Measurements from ENCODE around the gene SEPTIN12.

SEPTIN12 gene

DNA sequence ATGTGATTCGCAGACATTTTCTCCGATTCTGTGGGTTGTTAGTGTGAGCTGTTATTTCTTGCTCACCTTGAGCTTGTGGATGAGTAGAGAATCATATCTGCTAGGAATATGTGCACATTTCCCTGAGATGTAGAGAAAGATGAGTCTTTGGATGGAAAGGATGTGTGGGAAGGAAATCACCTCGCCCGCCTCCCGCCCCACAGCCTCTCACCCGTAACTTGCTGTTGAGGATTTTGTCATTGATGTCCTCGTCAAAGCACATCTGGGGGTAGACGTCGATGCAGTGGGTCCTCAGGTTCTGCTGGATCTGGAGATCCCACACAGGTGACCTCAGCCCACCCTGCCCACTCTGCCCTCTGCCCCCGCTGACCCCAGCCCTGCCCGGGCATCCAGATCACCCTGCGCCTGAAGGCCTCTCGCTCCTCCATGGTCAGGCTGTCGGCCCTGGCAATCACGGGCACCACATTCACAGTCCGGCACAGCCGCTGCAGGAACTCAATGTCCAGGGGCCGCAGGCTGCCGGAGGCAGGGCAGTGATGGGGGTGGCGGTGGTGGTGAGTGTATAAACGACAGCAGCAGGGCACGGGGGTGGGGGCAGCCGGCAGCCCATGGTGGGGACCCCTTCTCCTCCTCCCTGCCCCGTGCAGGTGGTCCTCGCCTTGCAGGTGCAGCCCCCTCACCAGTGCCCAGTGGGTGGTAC, 4.7 kb downstream of the SEPTIN12 start:
- no peak for DNase-seq

- peak; percentile 24 for DNase-seq
Measured at GRCh38 chr16:4780235-4780634, 7.9 kb downstream of the SEPTIN12 start.

DNA sequence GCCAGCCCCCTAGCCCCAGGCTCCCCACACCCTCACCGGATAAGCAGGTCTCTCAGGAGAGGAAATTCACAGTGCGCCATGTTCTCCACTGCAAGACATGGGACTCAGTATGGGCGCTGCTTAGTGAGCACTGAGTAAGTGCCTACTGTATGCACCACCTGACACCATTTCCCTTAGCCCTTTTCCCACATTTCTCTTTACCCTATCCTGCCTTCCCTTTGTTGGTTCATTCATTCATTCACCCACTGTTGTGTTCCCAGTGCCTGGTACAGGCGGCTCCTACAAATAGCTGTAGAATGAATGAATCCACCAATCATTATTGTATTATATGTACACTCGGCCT, 10.1 kb downstream of the SEPTIN12 start:
- DNase-seq, result no peak

GRCh38 chr16:4777339-4778049, 10.7 kb downstream of the SEPTIN12 start:
- DNase-seq, result no peak

DNA sequence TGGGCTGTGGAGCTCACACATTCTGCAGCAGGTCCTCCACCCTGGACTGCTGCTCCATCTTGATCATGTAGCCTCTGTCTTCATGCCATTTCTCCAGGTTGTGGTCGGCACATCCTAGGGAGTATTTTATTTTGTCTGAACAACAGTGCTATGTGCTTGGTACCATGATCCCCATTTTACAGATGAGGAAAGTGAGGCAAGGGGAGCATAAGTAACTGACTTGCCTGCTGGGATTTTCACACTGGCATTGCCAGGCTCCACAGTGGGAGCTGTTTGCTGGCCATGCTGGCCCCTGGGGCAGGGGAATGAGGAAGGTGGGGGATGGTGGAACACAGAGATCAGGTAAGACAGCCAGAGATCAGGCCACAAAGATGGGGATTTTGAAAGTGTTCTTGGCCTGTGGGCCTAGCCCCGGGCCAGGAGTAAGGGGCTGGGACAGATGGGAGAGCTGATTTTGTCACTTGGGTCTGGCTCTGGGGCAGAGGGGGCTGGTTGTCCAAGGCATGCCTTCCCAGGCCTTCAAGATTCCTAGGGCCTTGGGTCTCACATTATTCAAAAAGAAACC, 11.9 kb downstream of the SEPTIN12 start:
- no peak for DNase-seq

GRCh38 chr16:4775005-4775404, 13.1 kb downstream of the SEPTIN12 start:
- no peak for DNase-seq

DNA sequence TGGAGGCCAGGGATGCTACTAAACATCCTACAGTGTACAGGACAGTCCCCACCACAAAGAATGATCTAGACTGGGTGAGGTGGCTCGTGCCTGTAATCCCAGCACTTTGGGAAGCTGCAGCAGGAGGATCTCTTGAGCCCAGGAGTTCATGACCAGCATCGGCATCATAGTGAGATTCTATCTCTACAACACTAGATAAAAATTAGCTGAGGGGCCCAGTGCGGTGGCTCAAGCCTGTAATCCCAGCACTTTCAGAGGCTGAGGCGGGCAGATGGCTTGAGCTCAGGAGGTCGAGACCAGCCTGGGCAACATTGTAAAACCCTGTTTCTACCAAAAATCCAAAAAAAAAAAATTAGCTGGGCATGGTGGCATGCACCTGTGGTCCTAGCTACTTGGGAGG, 15.8 kb downstream of the SEPTIN12 start:
- no peak for DNase-seq

GRCh38 chr16:4771646-4772045, 16.5 kb downstream of the SEPTIN12 start:
- DNase-seq, result no peak

GRCh38 chr16:4769306-4769638, 18.9 kb downstream of the SEPTIN12 start:
- DNase-seq, result no peak

DNA sequence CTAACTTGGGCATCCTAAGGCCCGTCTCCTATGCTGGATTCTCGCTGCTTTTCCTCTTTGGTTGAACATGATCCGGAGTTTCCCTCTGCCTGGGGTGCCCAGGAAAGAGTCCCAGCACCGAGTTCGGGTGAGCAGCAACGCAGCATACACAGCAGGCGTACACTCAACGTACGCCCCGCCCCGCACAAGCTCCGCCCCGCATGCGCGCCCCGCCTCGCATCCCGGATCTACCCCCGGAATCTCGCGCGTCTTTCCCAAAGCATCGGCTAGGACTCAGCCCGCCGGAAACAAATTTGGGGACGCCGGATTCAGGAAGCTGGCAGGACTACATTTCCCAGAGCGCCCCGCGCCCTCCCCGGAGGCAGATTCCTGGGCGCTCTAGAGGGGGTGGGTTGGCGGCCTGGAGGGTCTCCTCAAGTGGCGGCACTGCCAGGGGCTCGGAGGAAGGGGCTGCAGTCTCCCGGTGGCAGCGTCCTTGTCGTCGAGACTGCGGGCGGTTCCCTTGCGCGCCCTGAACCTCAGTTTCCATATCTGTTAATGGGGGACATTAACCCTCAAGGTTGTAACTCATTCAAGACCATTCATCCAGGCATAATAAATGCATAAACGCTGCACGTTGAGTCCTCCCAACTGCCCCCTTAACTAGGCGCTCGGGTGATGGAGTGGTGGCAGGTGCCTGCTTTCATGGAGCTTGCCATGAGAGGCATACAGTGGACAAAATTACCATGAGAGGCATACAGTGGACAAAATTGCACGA, 19.4 kb downstream of the SEPTIN12 start:
- peak; percentile 96 for DNase-seq

GRCh38 chr16:4767872-4768548, 20.1 kb downstream of the SEPTIN12 start:
- DNase-seq, result no peak

GRCh38 chr16:4766875-4767628, 21.1 kb downstream of the SEPTIN12 start, which contains the start of gene ZNF500:
ZNF500 (minus strand) TSS chr16:4767162; CDS start chr16:4765978, 1,184 bp downstream.
- DNase-seq, result peak; percentile 89

DNA sequence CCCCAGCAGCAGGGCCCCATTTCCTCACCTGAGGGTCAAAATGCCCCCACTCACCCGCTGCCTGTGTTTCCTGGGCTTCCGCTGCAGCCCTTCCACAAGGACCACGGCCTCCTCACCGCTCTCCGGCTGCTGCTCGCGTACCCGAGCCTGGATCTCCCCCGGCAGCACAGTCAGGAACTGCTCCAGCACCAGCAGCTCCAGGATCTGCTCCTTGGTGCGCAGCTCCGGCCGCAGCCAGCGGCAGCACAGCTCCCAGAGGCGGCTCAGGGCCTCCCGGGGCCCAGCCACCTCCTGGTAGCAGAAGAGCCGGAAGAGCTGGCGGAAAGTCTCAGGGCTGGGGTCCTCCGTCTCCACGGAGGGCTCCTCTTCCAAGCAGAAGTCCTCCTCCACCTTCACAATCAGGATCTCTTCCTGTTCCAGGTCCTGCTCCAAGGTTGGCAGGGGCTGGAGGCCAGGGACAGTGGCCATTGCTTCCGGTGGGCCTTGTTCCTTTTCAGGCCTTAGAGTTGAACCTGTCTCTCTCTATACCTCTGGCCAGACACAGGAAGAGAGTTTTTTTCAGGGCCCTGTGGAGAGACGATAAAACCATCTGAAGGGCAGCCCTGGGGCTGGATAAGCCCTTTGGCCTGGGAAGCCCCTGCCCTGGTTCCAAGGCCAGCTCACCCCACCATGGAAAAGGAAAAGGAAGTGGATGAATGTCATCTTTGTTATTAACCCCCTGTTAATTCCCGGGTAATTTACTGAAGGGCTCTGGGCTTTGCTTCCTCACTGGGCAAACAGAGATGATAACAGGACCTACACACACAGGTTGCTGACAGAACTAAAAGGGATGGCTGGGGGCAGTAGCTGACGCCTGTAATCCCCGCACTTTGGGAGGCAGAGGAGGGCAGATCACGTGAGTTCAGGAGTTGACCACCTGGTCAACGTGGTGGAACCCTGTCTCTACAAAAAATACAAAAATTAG, 22.4 kb downstream of the SEPTIN12 start:
- no peak for DNase-seq

DNA sequence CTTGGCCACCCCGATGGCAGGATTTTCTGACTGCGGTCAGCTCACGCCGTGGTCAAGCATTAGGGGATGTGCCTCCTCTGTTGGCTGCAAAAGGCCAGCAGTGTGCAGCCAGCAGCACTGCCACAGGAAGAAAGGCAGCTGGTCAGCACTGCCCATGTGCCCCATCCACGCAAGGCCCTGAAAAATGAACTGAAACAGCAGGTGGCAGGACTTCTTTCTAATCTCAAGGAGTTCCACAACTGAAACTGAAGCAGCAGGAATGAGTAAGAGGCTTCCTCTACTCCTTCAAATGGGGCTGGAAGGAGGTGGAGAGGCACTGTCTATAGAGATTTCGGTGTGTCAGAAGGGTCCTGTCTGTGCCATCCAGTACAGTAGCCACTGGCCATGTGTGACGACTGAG, 24.4 kb downstream of the SEPTIN12 start:
- no peak for DNase-seq

DNA sequence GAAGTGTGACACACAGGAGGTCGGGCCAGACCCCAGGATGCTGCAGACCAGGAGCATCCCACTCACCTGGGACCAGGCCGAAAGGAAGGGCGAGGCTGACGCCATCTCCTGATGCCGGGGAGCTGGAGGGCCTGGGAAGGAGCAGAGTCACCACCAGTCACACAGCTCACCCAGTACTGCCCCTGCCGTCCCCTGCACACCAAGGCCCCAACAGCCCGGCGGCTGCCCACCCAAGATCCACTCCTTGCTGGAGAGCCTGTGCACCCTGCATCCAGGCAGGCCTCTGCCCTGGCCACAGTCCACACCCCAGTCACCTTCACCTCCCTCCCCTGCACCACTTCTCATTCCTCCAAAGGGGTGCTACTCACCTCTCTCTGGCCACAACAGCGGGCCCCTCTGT, 25.9 kb downstream of the SEPTIN12 start:
- DNase-seq, result no peak

- DNase-seq, result no peak
Measured at GRCh38 chr16:4760221-4760910, 27.8 kb downstream of the SEPTIN12 start.

- no peak for DNase-seq
Measured at GRCh38 chr16:4755687-4756086, 32.5 kb downstream of the SEPTIN12 start.

- DNase-seq, result no peak
Measured at GRCh38 chr16:4754865-4755264, 33.3 kb downstream of the SEPTIN12 start.

- no peak for DNase-seq
Measured at GRCh38 chr16:4753227-4753626, 34.9 kb downstream of the SEPTIN12 start.

- DNase-seq, result no peak
Measured at GRCh38 chr16:4752351-4753100, 35.6 kb downstream of the SEPTIN12 start.

All from HCEC 1CT (cell line).